ENCODE data around the gene FBXW12.

GRCh38 chr3:48416091-48416505 lies 44.1 kb downstream of the FBXW12 start:
- TF ChIP-seq CTCF (IDR thresholded peaks at IDR 0.05 in 8 of 11, conservative IDR thresholded peaks at IDR 0.05 in 3 of 11): no peak
- no peak for TF ChIP-seq POLR2A (IDR thresholded peaks at IDR 0.05)
